GM19455 (cell line): ENCODE measurements around the gene SIRPD.
A peak's percentile ranks its signal among the peaks of the same experiment; 100 is the strongest.

ENCODE experiments used
- ATAC-seq: cut with Tn5 transposase; IDR thresholded peaks from one replicate; pipeline ENCODE4 v1.9.1; 2021; ENCODE audit not compliant: unreplicated experiment

Gene SIRPD

GRCh38 chr20:1538655-1539054 is 18.9 kb downstream of the SIRPD start:
- no peak for ATAC-seq

GRCh38 chr20:1537731-1538058 is 19.8 kb downstream of the SIRPD start:
- no peak for ATAC-seq

- ATAC-seq, result no peak
Observed at GRCh38 chr20:1536893-1537730, 20.4 kb downstream of the SIRPD start.

DNA sequence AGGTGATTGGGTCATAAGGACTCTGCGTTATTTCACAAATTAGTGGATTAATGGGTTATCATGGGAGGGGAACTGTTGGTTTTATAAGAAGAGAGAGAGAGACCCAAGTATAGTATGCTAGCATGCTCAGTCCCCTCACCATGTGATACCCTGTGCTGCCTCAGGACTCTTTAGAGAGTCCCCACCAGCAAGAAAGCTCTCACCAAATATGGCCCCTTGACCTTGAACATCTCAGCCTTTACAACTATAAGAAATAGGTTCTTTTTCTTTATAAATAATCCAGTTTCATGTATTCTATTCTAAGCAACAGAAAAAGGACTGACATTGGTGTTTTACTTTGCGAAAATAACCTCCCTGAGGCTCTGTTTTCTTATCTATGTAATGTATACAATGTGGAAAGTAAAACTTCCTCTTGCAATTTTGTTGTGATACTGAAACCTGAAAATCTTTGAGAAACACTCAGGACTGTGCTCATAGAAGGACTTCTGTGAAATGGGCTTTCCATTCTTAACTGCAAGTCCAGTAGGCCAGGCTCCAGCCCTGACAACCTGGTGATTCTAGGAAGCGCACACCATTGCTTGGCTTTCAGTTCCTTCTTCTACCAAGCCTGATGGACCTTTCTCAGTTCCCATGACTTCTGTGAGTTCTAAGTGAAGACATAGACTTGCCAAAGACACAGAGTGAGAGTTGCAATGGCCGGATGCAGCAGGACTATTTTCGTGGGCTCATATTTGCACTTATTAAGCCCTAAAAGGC is 21.9 kb downstream of the SIRPD start:
- peak; percentile 93 for ATAC-seq

- no peak for ATAC-seq
Observed at GRCh38 chr20:1534526-1534925, 23.0 kb downstream of the SIRPD start.

- no peak for ATAC-seq
Observed at GRCh38 chr20:1533059-1533458, 24.4 kb downstream of the SIRPD start.

DNA sequence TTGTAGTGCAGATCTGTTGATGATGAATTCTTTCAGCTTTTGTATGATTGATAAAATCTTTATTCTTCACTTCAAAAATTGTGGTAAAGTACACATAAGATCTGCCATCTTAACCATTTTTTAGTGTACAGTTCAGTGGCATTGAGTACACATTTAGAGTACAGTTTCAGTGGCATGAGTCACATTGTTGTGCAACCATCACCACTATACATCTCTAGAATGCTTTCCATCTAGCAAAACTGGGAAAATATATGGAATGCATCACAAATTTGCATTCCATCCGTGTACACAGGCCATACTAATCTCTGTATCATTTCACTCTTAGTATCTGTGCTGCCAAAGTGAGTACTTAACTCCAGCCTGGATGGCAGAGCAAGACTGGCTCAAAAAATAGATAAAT is 28.7 kb downstream of the SIRPD start:
- no peak for ATAC-seq

DNA sequence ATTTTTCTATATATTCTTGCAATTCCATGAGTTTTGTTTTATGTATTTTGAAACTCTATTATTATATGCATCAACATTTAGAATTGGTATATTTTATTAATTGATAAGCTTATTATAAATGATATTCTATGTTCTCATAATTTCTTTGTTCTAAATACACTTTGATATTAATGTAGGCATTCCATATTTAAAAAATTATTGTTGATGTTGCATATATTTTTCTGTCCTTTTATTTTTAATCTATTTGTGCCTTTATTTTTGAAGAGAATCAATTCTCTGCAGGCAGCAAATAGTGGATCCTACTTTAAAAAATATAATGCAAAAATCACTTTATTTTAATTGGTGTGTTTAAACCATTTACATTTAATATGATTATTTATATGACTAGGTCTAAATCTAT is 29.6 kb downstream of the SIRPD start:
- no peak for ATAC-seq

DNA sequence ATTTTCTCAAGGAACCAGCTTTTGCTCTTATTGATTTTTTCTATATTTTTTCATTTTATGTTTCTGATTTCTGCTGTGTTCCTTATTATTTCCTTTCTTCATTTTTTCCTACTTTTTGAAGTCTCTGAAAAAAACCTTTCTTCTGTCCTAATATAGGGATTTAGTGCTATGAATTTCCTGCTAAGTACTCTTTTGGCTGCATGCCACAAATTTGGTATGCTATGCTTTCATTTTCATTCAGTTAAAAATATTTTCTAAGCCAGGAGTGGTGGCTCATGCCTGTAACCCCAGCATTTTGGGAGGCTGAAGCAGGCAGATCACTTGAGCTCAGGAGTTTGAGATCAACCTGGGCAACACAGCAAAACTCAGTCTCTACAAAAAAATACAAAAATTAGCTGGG is 30.6 kb downstream of the SIRPD start:
- ATAC-seq, result no peak

GRCh38 chr20:1526310-1526709 is 31.2 kb downstream of the SIRPD start:
- no peak for ATAC-seq

DNA sequence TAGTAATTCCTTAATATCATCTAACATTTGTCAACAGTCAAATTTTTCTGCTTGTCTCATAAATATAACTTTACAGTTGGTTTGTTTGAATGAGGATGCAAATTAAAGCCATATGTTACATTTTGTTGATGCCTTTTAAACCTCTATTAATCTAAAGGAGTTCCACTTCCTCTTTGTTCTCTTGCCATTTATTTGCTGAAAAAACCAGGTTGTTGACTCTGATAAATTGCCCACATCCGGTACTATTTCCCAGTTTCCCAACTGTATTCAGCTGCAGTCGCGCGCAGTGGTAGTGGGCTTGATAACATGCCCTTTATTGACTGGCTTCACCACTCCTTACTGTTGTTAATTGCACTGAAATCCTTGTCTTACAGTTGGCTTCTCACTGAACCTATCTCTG is 33.5 kb downstream of the SIRPD start:
- no peak for ATAC-seq

DNA sequence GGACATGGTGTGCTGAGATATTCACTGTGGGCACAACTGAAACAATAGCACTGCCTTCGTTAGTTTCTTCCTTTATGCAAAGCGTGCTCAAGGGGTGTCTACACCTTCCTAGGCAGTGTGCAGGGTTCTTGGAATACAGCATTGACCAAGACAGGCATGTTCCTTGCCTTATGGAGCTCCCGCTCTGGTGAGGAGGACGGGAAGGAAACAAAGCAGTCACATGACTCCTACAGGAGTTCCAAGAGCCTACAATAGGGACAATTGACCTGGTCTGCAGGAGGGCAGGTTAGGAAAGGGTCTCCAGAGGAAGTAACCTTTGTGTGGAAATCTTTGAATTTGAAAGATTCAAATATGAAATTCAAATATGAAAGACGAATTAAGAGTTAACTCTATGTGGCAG is 40.5 kb downstream of the SIRPD start:
- no peak for ATAC-seq

DNA sequence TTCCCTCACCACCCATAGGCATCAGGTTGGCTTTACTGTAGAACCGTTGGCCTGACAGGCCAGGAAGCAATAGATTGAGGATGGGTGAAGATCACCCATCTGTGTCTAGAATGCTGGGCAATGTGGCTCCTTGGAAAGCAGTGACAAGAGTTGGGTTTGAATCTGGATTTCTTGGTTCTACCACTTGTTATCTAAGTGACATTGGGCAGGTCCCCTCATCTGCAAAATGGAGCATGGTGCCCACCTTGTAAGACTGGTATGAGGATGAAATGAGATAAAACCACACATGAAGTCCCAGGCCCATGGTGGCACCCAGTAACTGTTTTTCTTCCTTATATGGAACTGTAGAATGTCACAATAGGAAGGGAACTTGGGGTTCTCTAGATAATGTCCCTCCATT is 43.7 kb downstream of the SIRPD start:
- ATAC-seq, result no peak

GRCh38 chr20:1509237-1509636 is 48.3 kb downstream of the SIRPD start:
- ATAC-seq, result no peak

GRCh38 chr20:1508574-1508973 is 48.9 kb downstream of the SIRPD start:
- ATAC-seq, result no peak

GRCh38 chr20:1507276-1507675 is 50.2 kb downstream of the SIRPD start:
- ATAC-seq, result no peak

- ATAC-seq, result no peak
Observed at GRCh38 chr20:1505871-1506270, 51.6 kb downstream of the SIRPD start.

- ATAC-seq, result no peak
Observed at GRCh38 chr20:1505361-1505760, 52.1 kb downstream of the SIRPD start.

DNA sequence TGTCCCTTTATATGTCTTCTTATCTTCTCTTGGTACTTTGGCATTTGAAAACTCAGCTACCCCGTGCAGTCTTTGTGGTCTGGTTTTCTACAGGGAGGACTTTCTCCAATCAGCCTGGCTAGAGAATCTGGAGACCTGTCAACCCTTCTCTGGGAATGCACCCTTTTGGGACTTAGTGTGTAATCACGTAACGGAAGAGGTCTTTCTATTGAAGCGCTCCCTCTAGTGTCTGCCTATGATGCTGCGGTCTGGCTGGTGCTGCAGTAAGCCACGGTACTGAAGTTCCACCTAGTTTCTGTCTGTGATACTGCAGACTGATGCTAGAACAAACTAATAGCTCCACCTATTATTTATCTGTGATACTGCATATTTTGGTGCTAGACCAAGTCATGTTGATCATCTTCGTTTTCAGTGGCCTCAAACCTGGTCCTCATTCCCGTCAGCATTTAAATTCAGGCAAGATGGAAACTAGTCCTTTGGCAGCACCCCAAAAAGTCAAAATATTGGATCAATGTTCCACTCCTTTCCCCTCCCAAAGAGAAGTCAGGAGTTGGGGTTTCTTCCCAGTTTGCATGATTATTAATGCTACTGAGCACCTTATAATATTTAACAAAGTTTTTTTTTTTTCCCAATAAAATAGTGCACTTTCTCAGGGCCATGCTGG is 53.8 kb downstream of the SIRPD start:
- peak; percentile 72 for ATAC-seq

- no peak for ATAC-seq
Observed at GRCh38 chr20:1500496-1500895, 57.0 kb downstream of the SIRPD start.

- no peak for ATAC-seq
Observed at GRCh38 chr20:1499528-1500420, 57.7 kb downstream of the SIRPD start.
